NCI-H748 (cell line): ENCODE data around the gene NACA2.
"Not testable (repeated sequence)": the region's sequence is repeated elsewhere in the genome, so short reads cannot be mapped to it uniquely, and the experiment has no call there.

Experiments
- DNase-seq: peaks from one replicate; lab custom pipeline; 2025; ENCODE audit not compliant: unreplicated experiment; lab: John Stamatoyannopoulos, UW

NACA2 gene

DNA sequence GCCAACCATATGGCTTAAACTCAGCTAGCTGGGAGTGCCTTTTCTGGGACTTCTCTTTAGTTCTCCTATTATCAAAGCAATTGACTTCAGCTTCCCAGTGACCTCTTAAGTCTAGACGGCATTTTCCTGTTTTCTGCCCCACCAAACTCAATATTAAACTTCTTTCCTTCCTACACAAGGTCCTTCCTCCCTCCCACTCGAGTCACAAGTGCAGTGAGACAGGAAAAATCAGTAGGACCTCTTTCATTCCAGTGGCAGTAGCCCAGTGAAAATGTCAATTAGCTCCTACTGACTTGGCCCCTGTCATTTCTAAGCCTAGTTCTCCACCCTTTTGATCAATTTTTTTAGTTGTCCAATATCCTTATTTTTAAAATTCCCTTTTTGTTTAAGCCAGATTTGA, 9.6 kb upstream of the NACA2 start:
- DNase-seq = no peak

DNA sequence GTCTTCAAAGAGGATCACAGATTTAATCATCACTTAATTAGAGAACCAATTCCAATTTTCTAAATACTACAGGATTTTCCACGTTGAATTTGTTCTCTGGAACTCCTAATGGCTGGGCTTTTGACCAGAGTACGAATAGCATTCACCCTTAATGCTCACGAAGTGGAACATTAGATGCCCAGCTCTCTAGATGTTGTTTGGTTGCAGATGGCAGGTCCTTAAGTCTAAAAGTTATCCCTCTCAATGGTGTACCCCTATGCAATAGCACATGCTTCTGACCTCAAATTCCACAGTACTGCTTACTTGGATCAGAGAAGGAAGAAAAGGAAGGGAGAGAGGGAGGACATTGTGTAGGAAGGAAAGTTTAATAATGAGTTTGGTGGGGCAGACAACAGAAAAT, 8.6 kb upstream of the NACA2 start:
- DNase-seq = no peak

DNA sequence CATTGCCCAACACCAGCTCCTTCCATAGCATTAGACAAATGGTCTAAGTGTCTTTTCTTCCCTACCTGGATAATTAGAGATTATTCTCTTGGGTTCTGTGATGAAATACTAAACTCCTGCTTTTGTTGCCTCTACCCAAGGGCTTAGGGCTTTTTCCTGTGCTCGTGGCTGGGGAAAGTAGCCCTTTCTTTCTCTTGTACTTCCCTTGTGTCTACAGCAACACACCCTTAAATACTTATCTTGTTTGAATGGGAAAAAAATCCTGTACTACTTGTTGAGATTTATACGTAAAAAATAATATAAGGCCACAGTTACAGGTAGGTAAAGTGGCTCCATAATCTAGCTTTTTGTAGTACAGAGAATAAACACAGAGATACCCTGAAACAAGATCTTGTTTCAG, 7.0 kb upstream of the NACA2 start:
- DNase-seq = no peak

DNA sequence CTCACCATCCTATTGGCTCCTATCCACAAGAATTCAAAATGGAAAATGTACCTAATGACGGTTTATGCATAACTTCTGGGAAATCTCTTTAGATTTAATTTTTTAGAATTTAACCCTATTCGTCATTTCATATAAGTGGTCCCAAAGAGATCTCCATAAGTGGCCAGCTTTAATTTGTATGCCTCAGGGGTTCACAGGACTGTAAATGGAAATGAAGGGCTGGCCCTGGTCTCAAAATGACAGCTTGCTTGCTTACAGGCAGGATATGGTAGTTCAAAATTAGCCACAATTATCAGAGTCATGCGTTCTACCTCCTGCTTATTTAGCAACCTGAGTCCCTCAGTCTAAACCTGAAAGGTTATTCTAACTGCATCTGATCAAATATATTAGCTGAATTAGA, 6.6 kb upstream of the NACA2 start:
- no peak for DNase-seq

DNA sequence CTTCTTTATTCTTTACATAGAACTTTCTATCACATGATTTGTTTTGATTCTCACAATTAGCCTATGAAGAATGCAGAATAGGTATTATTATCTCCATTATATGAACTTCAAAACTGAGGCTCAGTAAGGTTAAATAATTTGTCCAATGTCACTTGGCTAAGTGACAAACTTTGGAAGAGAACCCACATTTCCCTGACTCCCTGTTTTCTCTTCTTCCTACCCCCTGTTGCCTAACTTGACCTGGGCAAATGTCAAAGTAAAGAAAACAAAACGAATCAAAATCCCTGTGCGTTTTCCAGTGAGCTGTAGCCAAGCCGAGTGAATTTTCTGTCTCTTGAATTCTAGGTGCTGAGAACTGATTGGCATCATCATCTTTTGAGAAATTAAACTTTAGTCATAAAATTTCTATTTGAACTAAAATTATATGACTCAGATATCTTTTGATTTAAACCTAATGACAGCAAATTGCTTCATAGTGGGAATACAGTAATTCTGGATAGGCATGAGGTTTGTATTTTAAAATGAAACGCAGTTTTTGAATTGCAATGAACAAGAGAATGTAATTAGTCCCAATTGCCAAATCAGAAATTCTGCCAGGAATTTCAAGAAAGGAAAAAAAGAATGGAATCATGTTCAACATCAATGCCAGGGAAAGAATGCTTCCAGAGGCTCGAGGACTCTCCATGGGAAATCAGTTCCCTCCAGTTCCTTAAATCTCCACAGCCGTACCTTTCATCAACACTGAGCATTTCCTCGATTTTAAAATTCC, 4.6 kb upstream of the NACA2 start:
- no peak for DNase-seq

DNA sequence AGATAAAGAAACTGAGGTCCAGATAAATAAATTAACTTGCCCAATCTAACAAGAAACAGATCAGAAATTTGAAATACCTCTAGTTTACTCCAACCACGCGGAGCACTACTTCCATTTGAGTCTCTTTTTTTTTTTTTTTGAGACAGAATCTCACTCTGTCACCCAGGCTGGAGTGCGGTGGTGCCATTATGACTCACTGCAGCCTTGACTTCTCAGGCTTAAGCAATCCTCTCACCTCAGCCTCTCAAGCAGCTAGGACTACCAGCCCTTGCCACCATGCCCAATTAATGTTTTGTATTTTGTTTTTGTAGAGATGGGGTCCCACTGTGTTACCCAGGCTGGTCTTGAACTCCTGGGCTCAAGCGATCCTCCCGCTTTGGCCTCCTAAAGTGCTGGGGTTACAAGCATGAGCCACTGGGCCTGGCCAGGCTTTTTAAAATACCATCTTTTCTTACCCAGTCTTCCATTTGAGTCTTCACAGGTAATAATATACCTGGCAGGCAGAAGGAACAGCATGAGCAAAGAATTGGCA, 3.3 kb upstream of the NACA2 start:
- no peak for DNase-seq

DNA sequence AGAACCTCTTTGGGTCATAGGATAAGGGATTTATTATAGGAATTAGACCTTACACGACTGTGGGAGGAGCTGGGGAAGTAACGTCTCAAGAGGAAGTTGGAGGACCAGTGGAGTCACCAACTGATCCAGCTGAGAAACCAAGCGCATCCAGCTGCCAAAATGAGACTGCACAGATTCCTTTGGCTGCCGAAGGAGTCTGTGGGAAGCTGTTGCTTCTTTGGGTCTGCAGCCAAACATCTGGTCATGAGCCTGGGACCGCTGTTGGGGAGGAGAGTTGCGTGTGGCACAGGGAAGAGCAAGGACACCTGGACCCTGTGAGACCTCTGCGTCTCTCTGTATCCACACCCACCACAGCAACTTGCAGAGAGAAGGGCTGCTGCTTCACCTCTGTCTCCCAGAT, 2.4 kb upstream of the NACA2 start:
- no peak for DNase-seq

DNA sequence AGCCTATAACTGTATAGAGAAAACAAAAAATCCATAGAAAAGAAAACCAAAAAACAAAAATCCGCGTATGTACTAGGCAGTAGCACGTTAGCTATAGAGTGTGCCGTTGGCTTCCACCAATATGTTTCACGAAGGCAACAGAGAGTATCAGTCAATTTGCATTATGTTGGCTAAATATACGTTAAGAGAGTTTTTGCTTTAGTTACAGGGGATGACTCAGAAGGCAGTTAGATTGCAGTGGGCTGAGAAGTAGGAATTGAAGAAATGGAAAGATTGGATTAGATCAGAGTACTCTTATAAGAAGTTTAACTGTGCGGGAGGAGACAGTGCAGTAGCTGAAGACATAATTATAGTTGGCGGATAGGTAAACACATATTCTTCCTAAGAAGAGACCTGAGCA, 911 bp upstream of the NACA2 start:
- no peak for DNase-seq

DNA sequence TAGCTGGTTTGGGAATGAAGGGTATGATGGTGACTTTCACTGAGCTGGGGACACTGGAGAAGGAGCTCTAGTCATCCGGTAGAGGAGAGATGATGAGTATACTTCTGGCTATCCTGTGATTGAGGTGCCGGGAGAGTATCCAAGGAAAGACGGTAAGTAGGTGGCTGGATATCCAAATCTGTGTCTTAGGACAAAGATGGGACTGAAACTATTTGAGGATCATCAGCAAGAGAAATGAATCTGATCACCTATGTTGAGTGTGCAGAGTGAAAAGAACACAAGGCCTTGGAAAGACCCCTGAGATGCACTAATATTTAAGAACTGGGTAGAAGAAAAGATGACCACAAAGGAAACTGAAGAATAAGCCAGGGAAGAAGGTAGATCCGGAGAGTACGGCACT, 1.0 kb downstream of the NACA2 start:
- no peak for DNase-seq

DNA sequence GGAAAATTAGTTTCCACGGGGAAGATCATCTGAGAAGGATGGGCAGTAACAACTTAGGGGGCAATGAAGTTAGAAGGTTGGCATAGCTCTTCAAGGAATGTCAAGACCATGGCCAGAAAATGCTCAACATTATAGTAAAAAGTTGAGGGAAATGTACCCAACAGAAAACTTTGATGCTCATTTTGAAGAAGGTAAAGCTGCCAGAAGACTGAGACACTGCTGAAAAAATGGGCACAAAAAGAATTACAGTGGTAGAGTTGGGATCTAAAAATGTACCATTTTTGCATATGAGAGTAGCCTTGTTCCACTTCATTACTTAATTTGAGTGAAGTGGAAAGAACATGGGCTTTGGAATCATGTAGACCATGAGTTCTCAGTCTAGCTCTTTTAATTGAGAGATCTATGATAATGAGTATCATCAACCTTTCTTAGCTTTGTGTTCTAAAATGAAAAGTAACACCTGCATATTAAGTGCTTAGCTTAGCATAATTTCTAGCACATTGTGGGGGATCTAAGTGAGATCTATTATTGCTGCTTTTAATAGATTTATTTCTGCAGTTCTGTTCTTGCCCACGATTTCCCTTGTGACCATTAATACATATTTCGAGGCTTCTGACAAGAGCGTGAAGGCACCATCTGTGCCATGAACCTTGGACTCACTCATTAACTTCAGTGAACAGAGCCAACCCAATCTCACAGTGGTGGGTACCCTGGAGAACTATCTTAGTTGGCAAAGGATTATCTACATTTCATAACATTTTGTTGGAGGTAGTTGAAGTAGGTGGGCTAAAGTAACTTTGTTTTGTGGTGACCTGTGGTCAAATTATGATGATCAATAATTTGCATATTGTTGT, 3.0 kb downstream of the NACA2 start:
- no peak for DNase-seq

DNA sequence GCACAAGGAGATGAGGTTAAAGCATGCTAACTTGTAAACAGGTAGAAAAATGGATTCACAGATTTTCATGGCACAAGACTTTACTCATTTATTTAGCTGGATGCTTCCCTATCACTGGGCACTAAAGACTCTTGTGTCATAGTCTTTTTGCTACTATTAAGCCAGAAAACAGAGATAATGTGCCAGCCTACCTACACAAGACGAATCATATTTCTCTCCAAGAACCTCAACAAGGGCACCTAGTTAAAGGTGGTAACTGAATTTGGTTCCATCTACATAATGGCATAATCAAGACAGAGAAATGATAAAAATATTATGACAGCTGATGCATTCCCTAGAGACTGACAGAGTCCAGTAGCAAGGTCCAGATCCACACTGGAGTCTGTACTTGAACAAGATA, 3.8 kb downstream of the NACA2 start:
- no peak for DNase-seq

DNA sequence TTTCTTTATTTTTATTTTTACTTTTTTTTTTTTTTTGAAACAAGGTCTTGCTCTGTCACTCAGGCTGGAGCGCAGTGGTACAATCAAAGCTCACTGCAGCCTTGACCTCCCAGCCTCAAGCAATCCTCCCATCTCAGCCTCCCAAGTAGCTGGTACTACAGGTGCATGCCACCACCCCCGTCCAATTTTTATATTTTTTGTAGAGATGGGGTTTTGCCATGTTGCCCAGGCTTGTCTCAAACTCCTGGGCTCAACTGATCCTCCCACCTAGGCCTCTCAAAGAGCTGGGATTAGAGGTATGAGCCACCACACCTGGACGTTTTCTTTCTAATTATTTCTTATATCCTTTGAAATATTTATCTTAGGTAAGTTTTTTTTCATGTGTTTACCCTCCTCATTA, 4.4 kb downstream of the NACA2 start:
- DNase-seq = not testable (repeated sequence)

DNA sequence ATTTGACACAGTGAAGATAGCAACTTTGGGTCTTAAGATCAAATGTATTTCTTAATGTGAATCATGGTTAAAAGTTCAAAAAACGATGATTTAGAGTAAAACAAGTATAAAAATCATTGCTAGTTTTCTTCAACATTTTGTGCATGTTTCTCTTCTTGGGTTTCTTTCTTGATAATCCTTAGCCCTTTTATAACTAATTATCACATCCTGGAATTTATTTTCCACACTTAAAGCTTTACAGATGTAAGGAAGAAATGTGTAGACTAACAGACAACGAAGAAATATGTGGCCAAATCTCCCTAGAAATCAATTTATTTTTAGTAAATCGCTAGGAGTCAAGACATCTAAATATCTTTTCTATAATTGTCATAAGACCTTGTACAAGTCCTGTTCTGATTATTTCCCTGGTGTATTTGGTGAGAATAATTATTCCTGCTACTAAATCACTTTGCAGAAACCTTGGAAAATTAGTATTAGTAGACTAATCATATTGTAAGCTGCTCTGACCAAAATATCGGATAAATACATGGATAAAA, 4.9 kb downstream of the NACA2 start:
- no peak for DNase-seq

DNA sequence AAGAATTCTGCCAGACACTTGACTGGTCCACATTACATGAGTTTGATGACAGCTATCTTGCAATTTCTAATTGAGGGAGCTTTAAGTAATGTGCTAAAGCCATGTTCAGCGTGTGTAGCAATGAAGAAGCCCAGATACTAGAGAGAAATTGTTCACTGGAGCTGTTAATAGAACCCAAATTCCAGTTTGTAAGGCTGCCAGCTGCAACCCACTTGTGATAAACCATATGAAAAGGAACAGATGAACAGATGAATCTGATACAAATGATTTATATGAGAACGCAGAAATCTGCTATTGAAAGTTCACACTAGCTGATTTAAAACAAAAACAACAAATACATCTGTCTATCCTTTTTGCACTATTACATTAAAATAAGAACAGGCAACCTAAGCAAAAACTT, 6.2 kb downstream of the NACA2 start:
- DNase-seq = no peak

DNA sequence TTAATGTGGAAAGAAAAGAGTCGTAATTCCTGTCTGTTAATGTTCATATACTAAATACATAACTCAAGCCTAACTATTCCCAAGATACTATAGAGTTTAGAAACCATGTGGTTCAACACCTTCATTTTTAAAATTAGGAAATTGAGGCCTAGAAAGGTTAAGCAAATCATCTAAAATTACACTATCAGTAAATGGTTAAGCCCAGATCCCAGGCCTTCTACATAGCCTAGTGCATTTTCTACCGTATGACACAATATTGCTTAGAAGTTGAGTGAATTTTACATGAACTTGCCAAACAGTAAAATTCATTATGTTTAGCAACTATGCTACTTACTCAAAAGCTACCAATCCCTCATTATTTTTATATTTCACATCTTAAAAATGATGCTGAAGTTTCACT, 6.8 kb downstream of the NACA2 start:
- DNase-seq = no peak

DNA sequence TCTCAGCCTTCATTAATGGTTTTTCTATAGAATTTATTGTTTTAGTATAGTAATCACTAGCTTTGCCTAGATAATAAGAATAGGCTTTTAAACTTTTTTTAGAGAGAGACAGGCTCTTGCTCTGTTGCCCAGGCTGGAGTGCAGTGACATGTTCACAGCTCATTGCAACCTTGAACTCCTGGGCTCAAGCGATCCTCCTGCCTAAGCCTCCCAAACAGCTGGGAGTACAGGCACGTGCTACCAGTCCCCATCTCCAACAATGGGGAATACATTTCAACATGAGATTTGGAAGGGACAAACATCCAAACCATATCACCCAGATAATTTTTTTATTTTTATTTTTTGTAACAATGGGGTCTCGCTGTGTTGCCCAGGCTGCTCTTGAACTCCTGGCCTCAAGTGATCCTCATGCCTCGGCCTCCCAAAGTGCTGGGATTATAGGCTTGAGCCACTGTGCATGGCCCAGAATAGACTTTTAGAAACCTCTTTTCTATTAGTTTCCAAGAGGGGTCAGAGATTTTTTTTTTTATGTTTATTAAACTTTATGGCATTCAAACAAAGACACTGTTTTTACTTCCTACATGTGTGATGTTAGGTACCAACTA, 7.3 kb downstream of the NACA2 start:
- DNase-seq = no peak

DNA sequence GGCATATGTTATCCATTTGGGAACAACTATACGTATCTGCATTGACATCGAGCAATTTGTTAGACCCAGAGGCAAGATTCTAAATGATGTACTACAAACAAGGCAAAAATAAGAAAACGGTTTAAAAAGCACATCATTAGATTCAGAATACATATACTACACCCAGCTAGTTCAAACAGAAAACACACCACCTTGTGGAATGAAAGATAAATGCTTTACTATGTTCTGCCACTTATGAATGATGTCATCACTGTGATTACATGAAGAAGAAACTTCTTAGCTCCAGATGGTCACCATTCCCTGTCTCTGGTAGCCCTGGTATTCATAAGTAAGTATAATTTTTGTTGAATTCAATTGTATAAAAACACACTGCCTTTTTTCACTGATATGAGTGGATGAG, 7.8 kb downstream of the NACA2 start:
- peak; percentile 54 for DNase-seq

DNA sequence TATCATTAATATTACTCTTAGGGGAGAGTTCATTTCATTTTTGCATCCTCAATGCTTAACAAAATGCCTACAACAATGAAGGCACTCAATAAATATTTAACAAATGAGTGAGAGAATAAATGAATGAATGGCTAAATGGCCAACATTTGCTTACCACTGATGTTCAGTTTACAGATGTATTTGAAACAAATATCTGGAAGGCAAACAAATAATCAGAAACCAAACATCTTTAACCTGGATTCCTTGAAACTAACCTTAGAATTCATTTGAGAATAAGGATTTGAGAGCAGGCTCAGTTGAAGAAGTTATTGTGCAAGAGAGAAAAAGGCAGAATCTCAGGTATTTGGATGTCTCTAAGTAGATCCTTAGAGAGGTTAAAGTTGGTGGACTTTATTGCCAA, 8.4 kb downstream of the NACA2 start:
- no peak for DNase-seq

DNA sequence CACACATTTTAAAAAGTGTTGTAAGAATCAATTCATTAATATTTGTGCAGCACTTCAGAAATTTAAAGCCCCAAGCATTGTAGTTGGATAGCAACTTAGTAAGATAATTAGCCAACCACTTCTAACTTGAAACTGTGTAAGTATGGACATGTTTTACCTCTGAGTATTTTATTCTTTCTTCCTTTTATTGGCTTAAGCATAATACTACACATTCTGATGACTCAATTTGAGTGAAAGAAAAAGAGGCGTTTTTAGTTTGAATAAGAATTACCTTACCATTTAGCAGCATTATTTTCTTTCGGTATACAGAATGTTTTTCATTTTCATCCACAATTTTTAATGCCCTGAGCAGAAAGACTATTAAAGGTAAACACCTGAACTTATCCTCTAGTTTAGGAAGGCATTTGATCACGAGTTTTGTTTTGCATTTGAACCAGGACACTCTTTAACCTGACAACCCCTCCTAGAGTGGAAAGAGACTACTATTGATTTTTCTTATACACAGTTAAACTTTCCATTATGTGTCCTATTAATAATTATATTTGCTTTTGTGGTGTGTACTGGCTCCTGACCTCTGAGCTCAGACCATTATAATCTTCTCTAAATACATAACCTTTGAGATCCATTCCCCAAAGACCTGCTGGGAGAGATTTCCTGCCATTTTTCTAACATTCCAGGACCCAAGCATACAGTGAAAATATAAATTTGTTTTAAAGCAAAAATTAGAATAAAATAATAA, 9.2 kb downstream of the NACA2 start:
- no peak for DNase-seq

DNA sequence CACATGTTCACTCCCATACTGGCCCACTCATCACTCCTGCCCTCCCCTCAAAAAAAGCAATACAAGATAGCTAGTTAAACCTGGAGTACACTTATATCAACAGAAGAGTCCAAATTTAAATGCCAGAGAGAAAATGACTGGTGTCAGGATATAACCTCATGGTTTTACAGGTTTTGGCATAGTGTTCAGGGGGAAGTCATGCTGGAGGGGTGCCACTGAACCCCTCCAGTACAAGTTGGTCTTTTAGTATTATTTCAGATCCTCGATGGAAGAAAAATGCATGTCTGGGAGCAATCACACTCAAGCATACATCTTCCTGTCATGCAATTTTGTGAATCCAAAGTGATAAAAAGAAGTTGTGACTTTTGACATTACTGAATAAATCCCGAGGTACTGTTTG, 10.5 kb downstream of the NACA2 start:
- no peak for DNase-seq

DNA sequence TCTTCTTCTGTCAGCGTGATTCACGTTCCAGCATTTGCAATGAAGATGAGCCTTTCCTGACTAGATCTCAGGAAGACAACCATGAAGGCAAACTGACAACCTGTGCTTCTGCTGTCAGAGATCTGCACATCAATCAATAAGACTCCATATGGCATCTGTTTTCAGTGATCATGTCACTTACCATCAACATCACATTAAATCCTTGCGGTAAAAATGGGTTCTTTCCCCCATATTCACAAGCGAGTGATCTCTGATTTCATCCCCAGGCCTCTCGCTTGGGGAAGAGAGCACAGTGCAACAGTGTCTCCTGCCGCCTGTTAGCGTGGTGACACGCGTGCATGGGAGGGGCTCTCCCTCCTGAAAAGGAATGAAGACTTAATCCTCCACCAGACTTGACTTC, 11.1 kb downstream of the NACA2 start:
- DNase-seq = no peak
